ENCODE results near the gene ST6GALNAC2.
"Not testable (repeated sequence)": the region's sequence is repeated elsewhere in the genome, so short reads cannot be mapped to it uniquely, and the experiment has no call there.

ST6GALNAC2 gene

GRCh38 chr17:76612977-76613851, 27.6 kb upstream of the ST6GALNAC2 start:
- no peak overlapping the region for H3K4me3 ChIP-seq (ENCODE audit: low read length)
- DNase-seq (ENCODE audit: low read depth) = no peak
- TF ChIP-seq CTCF (conservative IDR thresholded peaks at IDR 0.05; ENCODE audit: low read depth, low read length) = no peak

DNA sequence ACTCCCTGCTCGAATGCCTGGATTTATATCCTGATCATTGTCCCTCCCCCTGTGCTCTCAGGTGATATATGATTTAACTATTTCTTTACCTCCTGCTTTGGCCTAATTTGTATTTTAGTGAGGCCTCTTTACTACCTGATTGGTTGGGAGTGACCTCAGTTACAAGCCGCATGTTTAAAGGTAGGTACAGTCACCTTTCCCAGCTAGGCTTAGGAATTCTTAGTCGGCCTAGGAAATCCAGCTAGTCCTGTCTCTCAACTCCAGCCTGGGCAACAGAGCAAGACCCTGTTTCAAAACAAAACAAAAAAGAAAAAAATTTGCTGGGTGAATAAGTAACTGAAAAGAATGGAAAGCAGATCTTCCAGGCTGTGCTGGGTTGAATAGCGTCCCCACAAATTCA, 26.8 kb upstream of the ST6GALNAC2 start:
- no peak overlapping the region for H3K4me3 ChIP-seq (ENCODE audit: low read length)
- no peak for DNase-seq (ENCODE audit: low read depth)
- no peak for TF ChIP-seq CTCF (conservative IDR thresholded peaks at IDR 0.05; ENCODE audit: low read depth, low read length)

GRCh38 chr17:76611758-76612157, 26.1 kb upstream of the ST6GALNAC2 start:
- no peak for TF ChIP-seq CTCF (conservative IDR thresholded peaks at IDR 0.05; ENCODE audit: low read depth, low read length)
- no peak for DNase-seq (ENCODE audit: low read depth)
- H3K4me3 ChIP-seq (ENCODE audit: low read length) = no peak overlapping the region

GRCh38 chr17:76611080-76611749, 25.6 kb upstream of the ST6GALNAC2 start:
- H3K4me3 ChIP-seq (ENCODE audit: low read length); DNase-seq (ENCODE audit: low read depth): not testable (repeated sequence)

DNA sequence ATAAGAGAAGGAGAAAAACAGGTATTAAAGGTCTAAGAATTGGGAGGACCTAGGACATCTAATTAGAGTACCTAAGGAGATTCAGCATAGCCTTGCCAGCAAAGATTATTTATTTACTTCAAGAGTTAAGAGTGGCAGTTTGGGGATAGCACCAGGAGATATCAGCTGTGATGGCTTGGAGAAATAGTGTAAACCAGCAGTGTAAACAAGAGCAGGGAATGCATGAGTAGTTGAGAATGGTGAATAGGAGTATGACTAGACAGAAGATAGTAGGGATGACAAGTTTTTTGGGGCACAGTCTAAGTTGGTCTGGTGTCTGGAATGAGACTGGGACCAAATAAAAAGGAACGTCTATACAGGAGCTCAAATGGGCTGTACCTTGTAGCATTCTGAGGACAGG, 21.0 kb upstream of the ST6GALNAC2 start:
- not testable (repeated sequence) for DNase-seq (ENCODE audit: low read depth); H3K4me3 ChIP-seq (ENCODE audit: low read length)

GRCh38 chr17:76601065-76601464, 15.4 kb upstream of the ST6GALNAC2 start:
- no peak for TF ChIP-seq CTCF (conservative IDR thresholded peaks at IDR 0.05; ENCODE audit: low read depth, low read length)
- no peak for DNase-seq (ENCODE audit: low read depth)
- no peak overlapping the region for H3K4me3 ChIP-seq (ENCODE audit: low read length)

GRCh38 chr17:76599694-76600460, 14.2 kb upstream of the ST6GALNAC2 start:
- H3K4me3 ChIP-seq (ENCODE audit: low read length) = no peak overlapping the region
- DNase-seq (ENCODE audit: low read depth) = no peak
- no peak for TF ChIP-seq CTCF (conservative IDR thresholded peaks at IDR 0.05; ENCODE audit: low read depth, low read length)

All from retinal pigment epithelial cell (primary cell).